Trophoblast cell (in vitro differentiated cells and primary cell): ENCODE measurements around the gene CD44.

Experiments
- DNase-seq, 2 donors: peaks; one replicate each; pipeline ENCODE4 v3.0.0-alpha.2; 2016
- H2AFZ ChIP-seq: 2 replicates; pipeline ENCODE4 v1.6.1; 2013; ENCODE audit warnings: low read length, moderate library complexity, mild to moderate bottlenecking; ENCODE audit not compliant: insufficient read depth, poor library complexity
- H2AK5ac ChIP-seq: 2 replicates; pipeline ENCODE4 v1.6.1; 2013; ENCODE audit warnings: mild to moderate bottlenecking, low read length
- H2BK120ac ChIP-seq: 2 replicates; pipeline ENCODE4 v1.6.1; 2013; ENCODE audit warnings: low read length, mild to moderate bottlenecking, moderate library complexity; ENCODE audit not compliant: insufficient read depth, poor library complexity
- H2BK12ac ChIP-seq: 2 replicates; pipeline ENCODE4 v1.6.1; 2013; ENCODE audit warnings: mild to moderate bottlenecking, low read length, moderate library complexity
- H2BK5ac ChIP-seq: 2 replicates; pipeline ENCODE4 v1.6.1; 2013; ENCODE audit warnings: low read length, low read depth, moderate library complexity, mild to moderate bottlenecking; ENCODE audit not compliant: poor library complexity
- H3K14ac ChIP-seq: 2 replicates; pipeline ENCODE4 v1.6.1; 2013; ENCODE audit warnings: mild to moderate bottlenecking, low read length
- H3K18ac ChIP-seq: 2 replicates; pipeline ENCODE4 v1.6.1; 2013; ENCODE audit warnings: mild to moderate bottlenecking, low read length
- H3K23ac ChIP-seq: 2 replicates; pipeline ENCODE4 v1.6.1; 2013; ENCODE audit warnings: low read length
- H3K27ac ChIP-seq: 2 replicates; pipeline ENCODE4 v1.5.1; 2013; ENCODE audit warnings: low read depth, mild to moderate bottlenecking, inconsistent platforms, low read length, moderate library complexity
- H3K27me3 ChIP-seq: 2 replicates; pipeline ENCODE4 v1.6.1; 2013; ENCODE audit warnings: inconsistent platforms, mild to moderate bottlenecking, low read length, moderate library complexity; ENCODE audit not compliant: insufficient read depth
- H3K36me3 ChIP-seq, 2 experiments: 1 replicate in 1 of 2; 2 replicates in 1 of 2; pipeline ENCODE4 v1.6.1; 2013; ENCODE audit warnings: low read length in 2 of 2, mild to moderate bottlenecking in 2 of 2, moderate library complexity in 1 of 2; ENCODE audit not compliant: insufficient read depth in 2 of 2, control insufficient read depth in 1 of 2
- H3K4ac ChIP-seq: 2 replicates; pipeline ENCODE4 v1.6.1; 2013; ENCODE audit warnings: low read depth, mild to moderate bottlenecking, low read length, moderate library complexity
- H3K4me1 ChIP-seq, 2 experiments: 1 replicate in 1 of 2; 2 replicates in 1 of 2; pipeline ENCODE4 v1.6.1; 2013; ENCODE audit warnings: low read length in 2 of 2, mild to moderate bottlenecking in 2 of 2, moderate library complexity in 1 of 2; ENCODE audit not compliant: insufficient read depth in 2 of 2, control insufficient read depth in 1 of 2
- H3K4me2 ChIP-seq: 2 replicates; pipeline ENCODE4 v1.6.1; 2013; ENCODE audit warnings: inconsistent platforms, mild to moderate bottlenecking, low read length, moderate library complexity
- H3K4me3 ChIP-seq: 2 replicates; pipeline ENCODE4 v1.5.1; 2013; ENCODE audit warnings: mild to moderate bottlenecking, low read depth, low read length, inconsistent platforms
- H3K79me1 ChIP-seq: one replicate; pipeline ENCODE4 v1.6.1; 2013; ENCODE audit warnings: low read length
- H3K79me2 ChIP-seq: 2 replicates; pipeline ENCODE4 v1.6.1; 2013; ENCODE audit warnings: low read length, mild to moderate bottlenecking; ENCODE audit not compliant: control insufficient read depth, insufficient read depth, poor library complexity
- H3K9ac ChIP-seq: 2 replicates; pipeline ENCODE4 v1.6.1; 2013; ENCODE audit warnings: mild to moderate bottlenecking, low read length
- H3K9me3 ChIP-seq: 2 replicates; pipeline ENCODE4 v1.6.1; 2013; ENCODE audit warnings: low read depth, mild to moderate bottlenecking, control low read depth, inconsistent platforms, low read length; ENCODE audit not compliant: insufficient read depth
- H4K12ac ChIP-seq: 2 replicates; pipeline ENCODE4 v1.6.1; 2013; ENCODE audit warnings: low read depth, mild to moderate bottlenecking, low read length, moderate library complexity
- H4K8ac ChIP-seq: 2 replicates; pipeline ENCODE4 v1.6.1; 2013; ENCODE audit warnings: low read depth, mild to moderate bottlenecking, low read length, moderate library complexity
- H4K91ac ChIP-seq: one replicate; pipeline ENCODE4 v1.6.1; 2013; ENCODE audit warnings: low read depth, mild to moderate bottlenecking, low read length, moderate library complexity
- WGBS: extraction: QIAGEN DNeasy Blood & Tissue Kit; methylation state at CpG from one replicate; pipeline ENCODE4 v1.1.7; 2013; ENCODE audit warnings: missing lambda C conversion rate; ENCODE audit not compliant: insufficient read length, insufficient coverage; ENCODE audit errors: extremely low coverage; 5-methylcytosine and 5-hydroxymethylcytosine counted together

The CD44 gene

GRCh38 chr11:35158701-35159510 lies 19.9 kb downstream of the CD44 start:
- no peak overlapping the region for H3K27ac ChIP-seq
- H4K91ac ChIP-seq: no peak overlapping the region
- peaks cover 0 to 9% of the 10 kb centered on the region in 2 experiments for H3K4me1 ChIP-seq
- DNase-seq: no peak
- no peaks in the 10 kb centered on the region for H3K36me3 ChIP-seq
- H3K4me3 ChIP-seq: no peak overlapping the region
- H3K9me3 ChIP-seq: no peaks in the 10 kb centered on the region
- H4K12ac ChIP-seq: no peak overlapping the region
- WGBS: no CpG with 5 or more reads among the region's 6 CpGs
- H3K9ac ChIP-seq: no peak overlapping the region
- no peaks in the 10 kb centered on the region for H3K79me1 ChIP-seq
- no peak overlapping the region for H2AFZ ChIP-seq
- no peak overlapping the region for H3K18ac ChIP-seq
- no peak overlapping the region for H3K14ac ChIP-seq
- no peak overlapping the region for H2BK5ac ChIP-seq
- H4K8ac ChIP-seq: no peak overlapping the region
- no peak overlapping the region for H3K4ac ChIP-seq
- no peak overlapping the region for H2BK12ac ChIP-seq
- H3K23ac ChIP-seq: no peak overlapping the region
- H3K79me2 ChIP-seq: no peaks in the 10 kb centered on the region
- H3K27me3 ChIP-seq: no peaks in the 10 kb centered on the region
- no peak overlapping the region for H3K4me2 ChIP-seq
- no peak overlapping the region for H2BK120ac ChIP-seq
- no peak overlapping the region for H2AK5ac ChIP-seq

- Histone ChIP-seq H2BK5ac (no peak overlapping the region), H3K27me3 (no peaks in the 10 kb centered on the region), H3K9ac (no peak overlapping the region), H3K14ac (no peak overlapping the region), H3K79me2 (no peaks in the 10 kb centered on the region), H3K18ac (no peak overlapping the region), H3K4ac (no peak overlapping the region), H4K12ac (no peak overlapping the region), H4K8ac (no peak overlapping the region), H3K9me3 (no peaks in the 10 kb centered on the region), H3K4me2 (no peak overlapping the region), H3K27ac (no peak overlapping the region), H3K4me3 (no peak overlapping the region), H2BK120ac (no peak overlapping the region), H3K23ac (no peak overlapping the region), H2AK5ac (no peak overlapping the region), H4K91ac (no peak overlapping the region), H2AFZ (no peak overlapping the region), H3K36me3 (no peaks in the 10 kb centered on the region), H2BK12ac (no peak overlapping the region), H3K79me1 (no peaks in the 10 kb centered on the region), H3K4me1 (peaks cover 0 to 9% of the 10 kb centered on the region in 2 experiments)
- WGBS: no CpG with 5 or more reads among the region's 7 CpGs
- DNase-seq: peak; percentile 68 to 88
These were observed 21.4 kb downstream of the CD44 start for GRCh38 chr11:35160246-35160824.

GRCh38 chr11:35160902-35161597 lies 22.1 kb downstream of the CD44 start:
- Histone ChIP-seq H4K12ac (no peak overlapping the region), H2AK5ac (no peak overlapping the region), H3K9ac (no peak overlapping the region), H3K27ac (no peak overlapping the region), H3K4me1 (peaks cover under 1 to 10% of the 10 kb centered on the region in 2 experiments), H3K18ac (no peak overlapping the region), H3K4me2 (no peak overlapping the region), H3K23ac (no peak overlapping the region), H4K91ac (no peak overlapping the region), H3K4me3 (no peak overlapping the region), H3K27me3 (no peaks in the 10 kb centered on the region), H2BK12ac (no peak overlapping the region), H3K9me3 (no peaks in the 10 kb centered on the region), H3K4ac (no peak overlapping the region), H2AFZ (no peak overlapping the region), H3K14ac (no peak overlapping the region), H2BK120ac (no peak overlapping the region), H2BK5ac (no peak overlapping the region), H3K79me1 (peaks cover under 1% of the 10 kb centered on the region), H4K8ac (no peak overlapping the region), H3K79me2 (no peaks in the 10 kb centered on the region), H3K36me3 (no peaks in the 10 kb centered on the region)
- DNase-seq: no peak
- WGBS: no CpG with 5 or more reads among the region's 3 CpGs

GRCh38 chr11:35162745-35163144 lies 23.8 kb downstream of the CD44 start:
- Histone ChIP-seq H2BK120ac (no peak overlapping the region), H4K8ac (no peak overlapping the region), H3K36me3 (no peaks in the 10 kb centered on the region), H3K4me3 (no peak overlapping the region), H3K18ac (no peak overlapping the region), H4K91ac (no peak overlapping the region), H2BK12ac (no peak overlapping the region), H2AFZ (no peak overlapping the region), H3K27me3 (no peaks in the 10 kb centered on the region), H3K27ac (no peak overlapping the region), H3K4ac (no peak overlapping the region), H3K9me3 (no peaks in the 10 kb centered on the region), H4K12ac (no peak overlapping the region), H3K23ac (no peak overlapping the region), H2AK5ac (no peak overlapping the region), H3K9ac (no peak overlapping the region), H3K4me1 (peaks cover 11 to 19% of the 10 kb centered on the region in 2 experiments), H3K14ac (no peak overlapping the region), H3K4me2 (no peak overlapping the region), H2BK5ac (no peak overlapping the region), H3K79me2 (no peaks in the 10 kb centered on the region), H3K79me1 (peaks cover 6% of the 10 kb centered on the region)
- no CpG with 5 or more reads among the region's 2 CpGs for WGBS
- peak; percentile 40 to 66 for DNase-seq
